Adipocyte (in vitro differentiated cells): Measurements from ENCODE around the gene DTNBP1.
A peak's percentile ranks its signal among the peaks of the same experiment; 100 is the strongest.

Source experiments
- DNase-seq: peaks from one replicate; pipeline ENCODE4 v3.0.0-alpha.2; 2015; ENCODE audit warnings: low read depth
- H3K27me3 ChIP-seq: replicated peaks from 2 replicates; pipeline ENCODE4 v1.7.0; 2013; ENCODE audit warnings: mild to moderate bottlenecking, low read length, moderate library complexity; ENCODE audit not compliant: control insufficient read depth, insufficient read depth
- H3K36me3 ChIP-seq: 2 replicates; pipeline ENCODE4 v1.7.0; 2013; ENCODE audit warnings: low read length, mild to moderate bottlenecking, moderate library complexity; ENCODE audit not compliant: control insufficient read depth, insufficient read depth, severe bottlenecking
- H3K4me1 ChIP-seq: 2 replicates; pipeline ENCODE4 v1.7.0; 2013; ENCODE audit warnings: mild to moderate bottlenecking, low read length, moderate library complexity; ENCODE audit not compliant: control insufficient read depth, insufficient read depth
- H3K4me3 ChIP-seq: 2 replicates; pipeline ENCODE4 v1.7.0; 2013; ENCODE audit warnings: mild to moderate bottlenecking, low read length, moderate library complexity
- H3K9ac ChIP-seq: 2 replicates; pipeline ENCODE4 v1.7.0; 2013; ENCODE audit warnings: mild to moderate bottlenecking, low read length, moderate library complexity
- H3K9me3 ChIP-seq: 2 replicates; pipeline ENCODE4 v1.7.0; 2013; ENCODE audit warnings: mild to moderate bottlenecking, low read length, moderate library complexity; ENCODE audit not compliant: control insufficient read depth

DTNBP1 gene

GRCh38 chr6:15493437-15494168, 169.2 kb downstream of the DTNBP1 start:
- H3K36me3 ChIP-seq, result peaks cover 25% of the 10 kb centered on the region
- H3K4me1 ChIP-seq, result peaks cover 25% of the 10 kb centered on the region
- no peaks in the 10 kb centered on the region for H3K9me3 ChIP-seq
- DNase-seq, result peak; percentile 37
- H3K4me3 ChIP-seq, result no peak overlapping the region
- no peaks in the 10 kb centered on the region for H3K27me3 ChIP-seq
- H3K9ac ChIP-seq, result no peak overlapping the region

- no peak for DNase-seq
- Histone ChIP-seq H3K4me3 (no peak overlapping the region), H3K27me3 (no peaks in the 10 kb centered on the region), H3K9ac (peak overlapping the region; percentile 15), H3K9me3 (no peaks in the 10 kb centered on the region), H3K36me3 (peaks cover 35% of the 10 kb centered on the region), H3K4me1 (peaks cover 25% of the 10 kb centered on the region)
Observed at GRCh38 chr6:15491986-15492269, 170.9 kb downstream of the DTNBP1 start.

- Histone ChIP-seq H3K4me1 (peaks cover 25% of the 10 kb centered on the region), H3K4me3 (no peak overlapping the region), H3K9me3 (no peaks in the 10 kb centered on the region), H3K9ac (peak overlapping the region; percentile 41), H3K36me3 (peaks cover 30% of the 10 kb centered on the region), H3K27me3 (no peaks in the 10 kb centered on the region)
- DNase-seq, result peak; percentile 92
Observed at GRCh38 chr6:15491255-15491985, 171.4 kb downstream of the DTNBP1 start.

GRCh38 chr6:15490242-15491100, 172.4 kb downstream of the DTNBP1 start:
- Histone ChIP-seq H3K36me3 (peaks cover 24% of the 10 kb centered on the region), H3K4me1 (peaks cover 19% of the 10 kb centered on the region), H3K9ac (peak overlapping the region; percentile 41), H3K9me3 (no peaks in the 10 kb centered on the region), H3K4me3 (no peak overlapping the region), H3K27me3 (no peaks in the 10 kb centered on the region)
- no peak for DNase-seq

- Histone ChIP-seq H3K27me3 (no peaks in the 10 kb centered on the region), H3K4me3 (no peak overlapping the region), H3K36me3 (peaks cover 24% of the 10 kb centered on the region), H3K9me3 (no peaks in the 10 kb centered on the region), H3K9ac (no peak overlapping the region), H3K4me1 (peaks cover 14% of the 10 kb centered on the region)
- no peak for DNase-seq
Observed at GRCh38 chr6:15489261-15489962, 173.4 kb downstream of the DTNBP1 start.

GRCh38 chr6:15487262-15487661, 175.6 kb downstream of the DTNBP1 start:
- no peak overlapping the region for H3K9ac ChIP-seq
- peaks cover 24% of the 10 kb centered on the region for H3K36me3 ChIP-seq
- peaks cover 9% of the 10 kb centered on the region for H3K4me1 ChIP-seq
- H3K9me3 ChIP-seq, result no peaks in the 10 kb centered on the region
- H3K27me3 ChIP-seq, result no peaks in the 10 kb centered on the region
- H3K4me3 ChIP-seq, result no peak overlapping the region
- no peak for DNase-seq

GRCh38 chr6:15485936-15486335, 176.9 kb downstream of the DTNBP1 start:
- no peak for DNase-seq
- H3K4me1 ChIP-seq, result no peaks in the 10 kb centered on the region
- H3K9me3 ChIP-seq, result no peaks in the 10 kb centered on the region
- H3K4me3 ChIP-seq, result no peak overlapping the region
- H3K36me3 ChIP-seq, result peaks cover 24% of the 10 kb centered on the region
- H3K27me3 ChIP-seq, result no peaks in the 10 kb centered on the region
- no peak overlapping the region for H3K9ac ChIP-seq

GRCh38 chr6:15484821-15485220, 178.0 kb downstream of the DTNBP1 start:
- Histone ChIP-seq H3K9me3 (no peaks in the 10 kb centered on the region), H3K4me1 (no peaks in the 10 kb centered on the region), H3K36me3 (peaks cover 24% of the 10 kb centered on the region), H3K9ac (no peak overlapping the region), H3K4me3 (no peak overlapping the region), H3K27me3 (no peaks in the 10 kb centered on the region)
- no peak for DNase-seq

GRCh38 chr6:15484140-15484539, 178.7 kb downstream of the DTNBP1 start:
- no peaks in the 10 kb centered on the region for H3K27me3 ChIP-seq
- no peaks in the 10 kb centered on the region for H3K4me1 ChIP-seq
- H3K4me3 ChIP-seq, result no peak overlapping the region
- no peak for DNase-seq
- H3K9me3 ChIP-seq, result no peaks in the 10 kb centered on the region
- peaks cover 19% of the 10 kb centered on the region for H3K36me3 ChIP-seq
- H3K9ac ChIP-seq, result no peak overlapping the region

GRCh38 chr6:15483060-15483459, 179.8 kb downstream of the DTNBP1 start:
- H3K9me3 ChIP-seq, result no peaks in the 10 kb centered on the region
- H3K4me1 ChIP-seq, result no peaks in the 10 kb centered on the region
- no peaks in the 10 kb centered on the region for H3K27me3 ChIP-seq
- H3K4me3 ChIP-seq, result no peak overlapping the region
- DNase-seq, result no peak
- peaks cover 8% of the 10 kb centered on the region for H3K36me3 ChIP-seq
- H3K9ac ChIP-seq, result no peak overlapping the region
